K562 (cell line): Measurements from ENCODE around the gene SPEM1. TPM values are rescaled to one million over a fixed set of nuclear protein-coding genes. Genes with fewer than 3 reads are reported as not detected.

Experiments
- ASH1L ChIP-seq: fragments of 450-650 bp; IDR thresholded peaks from 2 replicates; pipeline ENCODE4 v1.6.1; 2018; ENCODE audit warnings: borderline replicate concordance, mild to moderate bottlenecking, low read depth; ENCODE audit not compliant: partially characterized antibody
- ATF1 ChIP-seq, 2 experiments: fragments of 450-650 bp in 1 of 2; IDR thresholded peaks; 2 replicates each; pipeline ENCODE4 v1.6.1; 2016; ENCODE audit warnings: missing compliant biosample characterization in 1 of 2, missing genetic modification characterization in 1 of 2
- CBX5 ChIP-seq: IDR thresholded peaks from 2 replicates; pipeline ENCODE4 v1.6.1; 2014; ENCODE audit warnings: low read depth, borderline replicate concordance
- COPS2 ChIP-seq: fragments of 450-650 bp; conservative IDR thresholded peaks from 2 replicates; pipeline ENCODE4 v1.6.1; 2016; ENCODE audit warnings: mild to moderate bottlenecking, moderate library complexity
- CREM ChIP-seq: IDR thresholded peaks from 2 replicates; pipeline ENCODE4 v1.6.1; 2014; ENCODE audit warnings: antibody characterized with exemption, low read depth
- CXXC5 ChIP-seq: fragments of 250-450 bp; sonication (Bioruptor Pico); IDR thresholded peaks from 2 replicates; pipeline ENCODE4 v1.8.0; 2022; ENCODE audit warnings: inconsistent platforms, mild to moderate bottlenecking, moderate library complexity
- MBD2 ChIP-seq: sonication (generic); IDR thresholded peaks from 2 replicates; pipeline ENCODE4 v1.6.1; 2016; ENCODE audit warnings: low read depth, borderline replicate concordance
- MTA3 ChIP-seq: fragments of 450-650 bp; formaldehyde crosslinking; IDR thresholded peaks from 2 replicates; pipeline ENCODE4 v1.6.1; 2017; ENCODE audit warnings: mild to moderate bottlenecking, borderline replicate concordance
- POLR2AphosphoS5 ChIP-seq: IDR thresholded peaks from 2 replicates; pipeline ENCODE4 v1.6.1; 2011; ENCODE audit warnings: mild to moderate bottlenecking, low read depth, low read length, moderate library complexity; ENCODE audit not compliant: control insufficient read depth, insufficient read depth
- SIN3B ChIP-seq: fragments of 450-650 bp; IDR thresholded peaks from 2 replicates; pipeline ENCODE4 v1.6.1; 2017; ENCODE audit warnings: low read depth, mild to moderate bottlenecking, moderate library complexity
- SMARCA5 ChIP-seq: fragments of 450-650 bp; IDR thresholded peaks from 2 replicates; pipeline ENCODE4 v1.6.1; 2016
- SP1 ChIP-seq: sonication (generic); formaldehyde crosslinking; IDR thresholded peaks from 2 replicates; pipeline ENCODE4 v1.8.1; 2022; ENCODE audit warnings: mild to moderate bottlenecking, missing genetic modification reagents
- TAF9B ChIP-seq: fragments of 450-650 bp; IDR thresholded peaks from 2 replicates; pipeline ENCODE4 v1.6.1; 2018; ENCODE audit warnings: mild to moderate bottlenecking; ENCODE audit not compliant: partially characterized antibody
- ZNF175 ChIP-seq: fragments of 200-800 bp; sonication (Bioruptor generic); IDR thresholded peaks from 2 replicates; pipeline ENCODE4 v1.6.1; 2016; ENCODE audit warnings: low read depth, mild to moderate bottlenecking, missing genetic modification characterization, missing compliant biosample characterization
- polyA plus RNA-seq, 8 experiments: library from polyadenylated mRNA; depleted of rRNA in 4 of 8; stranded (reverse) in 5 of 8; unstranded in 3 of 8; fragments of >200 nt; fragmentation: Nextera tagmentation in 2 of 8; fragmentation: Illumina TruSeq in 1 of 8; extraction: Ambion mirVana in 2 of 8; extraction: Trizol in 1 of 8; gene quantifications; 2 replicates each; pipeline versions ENCODE4 v1.2.1 to v1.2.3, GENCODE V29; 2011 to 2014; ENCODE audit warnings: inconsistent platforms in 1 of 8, missing spikeins in 1 of 8
- total RNA-seq, 7 experiments: library from RNA; depleted of rRNA in 6 of 7; stranded (reverse); fragments of >200 nt in 6 of 7; fragmentation: Illumina TruSeq in 2 of 7; extraction: Trizol in 2 of 7; gene quantifications; 2 replicates each; pipeline versions ENCODE4 v1.2.1 to v1.2.3, GENCODE V29; 2011 to 2021; ENCODE audit warnings: low replicate concordance in 1 of 7
- TF ChIP-seq, protein P1 (sequence below): sonication (generic); formaldehyde crosslinking; IDR thresholded peaks from 2 replicates; pipeline ENCODE4 v1.8.0; 2023; ENCODE audit warnings: mild to moderate bottlenecking, missing genetic modification reagents
- TF ChIP-seq, protein P2 (sequence below): fragments of 450-650 bp; IDR thresholded peaks from 2 replicates; pipeline ENCODE4 v1.6.1; 2016; ENCODE audit warnings: borderline replicate concordance
- TF ChIP-seq, protein P3 (sequence below): fragments of 250-450 bp; sonication (Bioruptor Pico); IDR thresholded peaks from 2 replicates; pipeline ENCODE4 v1.5.0; 2020; ENCODE audit warnings: mild to moderate bottlenecking, borderline replicate concordance
- TF ChIP-seq, protein P4 (sequence below): fragments of 450-650 bp; IDR thresholded peaks from 2 replicates; pipeline ENCODE4 v1.6.1; 2018; ENCODE audit warnings: mild to moderate bottlenecking, low read depth; ENCODE audit not compliant: partially characterized antibody

The SPEM1 gene
- total and polyA plus RNA-seq, 9 of the 15 experiments (the other 6 are each of a cell fraction or from before 2014, with no cell fraction given): not detected

DNA sequence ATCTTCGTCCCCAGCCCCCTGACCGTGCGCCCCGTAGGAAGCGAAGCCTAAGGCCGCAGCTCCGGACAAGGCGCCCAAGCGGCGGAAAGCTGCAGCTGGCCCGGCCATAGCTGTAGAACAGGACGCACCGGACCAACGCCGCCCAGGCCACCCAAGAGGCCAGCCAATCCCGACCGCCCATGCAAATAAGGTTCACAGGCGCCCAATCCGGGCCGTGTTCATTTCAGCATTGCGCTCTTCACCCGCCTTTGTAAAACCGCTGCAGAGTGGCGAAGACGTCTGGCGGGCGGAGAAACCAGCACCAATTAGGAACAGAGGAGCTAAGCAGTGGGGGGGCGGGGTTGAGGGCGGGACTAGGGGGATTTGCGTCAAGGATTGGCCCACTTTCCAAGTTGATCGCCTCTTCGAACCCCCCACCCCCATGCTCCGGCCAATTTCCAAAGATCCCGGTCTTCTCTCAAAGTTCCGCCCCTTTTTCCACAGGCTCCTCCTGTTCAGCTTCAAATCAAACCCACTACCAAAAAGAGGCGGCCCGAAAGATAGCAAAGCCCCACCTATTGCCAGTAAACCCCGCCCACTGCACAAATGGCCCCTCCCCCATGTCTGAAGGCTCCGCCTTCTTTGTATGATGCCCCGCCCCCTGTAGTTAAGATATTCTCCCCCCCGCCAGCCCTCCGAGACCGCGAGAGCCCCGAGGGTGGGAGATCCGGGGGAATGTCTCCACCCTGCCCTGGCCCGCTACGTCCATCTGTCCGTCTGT lies 16.0 kb upstream of the SPEM1 start, which contains the start of gene TMEM256 (continued):
- TF ChIP-seq, protein P1, sequence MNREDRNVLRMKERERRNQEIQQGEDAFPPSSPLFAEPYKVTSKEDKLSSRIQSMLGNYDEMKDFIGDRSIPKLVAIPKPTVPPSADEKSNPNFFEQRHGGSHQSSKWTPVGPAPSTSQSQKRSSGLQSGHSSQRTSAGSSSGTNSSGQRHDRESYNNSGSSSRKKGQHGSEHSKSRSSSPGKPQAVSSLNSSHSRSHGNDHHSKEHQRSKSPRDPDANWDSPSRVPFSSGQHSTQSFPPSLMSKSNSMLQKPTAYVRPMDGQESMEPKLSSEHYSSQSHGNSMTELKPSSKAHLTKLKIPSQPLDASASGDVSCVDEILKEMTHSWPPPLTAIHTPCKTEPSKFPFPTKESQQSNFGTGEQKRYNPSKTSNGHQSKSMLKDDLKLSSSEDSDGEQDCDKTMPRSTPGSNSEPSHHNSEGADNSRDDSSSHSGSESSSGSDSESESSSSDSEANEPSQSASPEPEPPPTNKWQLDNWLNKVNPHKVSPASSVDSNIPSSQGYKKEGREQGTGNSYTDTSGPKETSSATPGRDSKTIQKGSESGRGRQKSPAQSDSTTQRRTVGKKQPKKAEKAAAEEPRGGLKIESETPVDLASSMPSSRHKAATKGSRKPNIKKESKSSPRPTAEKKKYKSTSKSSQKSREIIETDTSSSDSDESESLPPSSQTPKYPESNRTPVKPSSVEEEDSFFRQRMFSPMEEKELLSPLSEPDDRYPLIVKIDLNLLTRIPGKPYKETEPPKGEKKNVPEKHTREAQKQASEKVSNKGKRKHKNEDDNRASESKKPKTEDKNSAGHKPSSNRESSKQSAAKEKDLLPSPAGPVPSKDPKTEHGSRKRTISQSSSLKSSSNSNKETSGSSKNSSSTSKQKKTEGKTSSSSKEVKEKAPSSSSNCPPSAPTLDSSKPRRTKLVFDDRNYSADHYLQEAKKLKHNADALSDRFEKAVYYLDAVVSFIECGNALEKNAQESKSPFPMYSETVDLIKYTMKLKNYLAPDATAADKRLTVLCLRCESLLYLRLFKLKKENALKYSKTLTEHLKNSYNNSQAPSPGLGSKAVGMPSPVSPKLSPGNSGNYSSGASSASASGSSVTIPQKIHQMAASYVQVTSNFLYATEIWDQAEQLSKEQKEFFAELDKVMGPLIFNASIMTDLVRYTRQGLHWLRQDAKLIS (CRISPR knock-in tag): peak; percentile 36; the same call in 1 of the 2 replicates
- TF ChIP-seq POLR2AphosphoS5 (peak; percentile 49; the same call in 1 of the 2 replicates), SMARCA5 (no peak), CXXC5 (peak; percentile 79), ATF1 (CRISPR knock-in tag; IDR thresholded peaks at IDR 0.05) (no peak), ATF1 (tag; IDR thresholded peaks at IDR 0.05) (peak; percentile 64), MTA3 (0 out of 2 replicates have a peak, but pooled peaks have one; percentile 48), TAF9B (peak; percentile 54), SP1 (peak; percentile 51; the same call in 1 of the 2 replicates), COPS2 (no peak), CBX5 (no peak), ASH1L (peak; percentile 78), ZNF175 (CRISPR knock-in tag) (no peak), SIN3B (peak; percentile 87), MBD2 (peak; percentile 89), CREM (0 out of 2 replicates have a peak, but pooled peaks have one; percentile 44)
- TF ChIP-seq, protein P2, sequence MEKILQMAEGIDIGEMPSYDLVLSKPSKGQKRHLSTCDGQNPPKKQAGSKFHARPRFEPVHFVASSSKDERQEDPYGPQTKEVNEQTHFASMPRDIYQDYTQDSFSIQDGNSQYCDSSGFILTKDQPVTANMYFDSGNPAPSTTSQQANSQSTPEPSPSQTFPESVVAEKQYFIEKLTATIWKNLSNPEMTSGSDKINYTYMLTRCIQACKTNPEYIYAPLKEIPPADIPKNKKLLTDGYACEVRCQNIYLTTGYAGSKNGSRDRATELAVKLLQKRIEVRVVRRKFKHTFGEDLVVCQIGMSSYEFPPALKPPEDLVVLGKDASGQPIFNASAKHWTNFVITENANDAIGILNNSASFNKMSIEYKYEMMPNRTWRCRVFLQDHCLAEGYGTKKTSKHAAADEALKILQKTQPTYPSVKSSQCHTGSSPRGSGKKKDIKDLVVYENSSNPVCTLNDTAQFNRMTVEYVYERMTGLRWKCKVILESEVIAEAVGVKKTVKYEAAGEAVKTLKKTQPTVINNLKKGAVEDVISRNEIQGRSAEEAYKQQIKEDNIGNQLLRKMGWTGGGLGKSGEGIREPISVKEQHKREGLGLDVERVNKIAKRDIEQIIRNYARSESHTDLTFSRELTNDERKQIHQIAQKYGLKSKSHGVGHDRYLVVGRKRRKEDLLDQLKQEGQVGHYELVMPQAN: peak; percentile 72; the same call in 1 of the 2 replicates
- TF ChIP-seq, protein P3, sequence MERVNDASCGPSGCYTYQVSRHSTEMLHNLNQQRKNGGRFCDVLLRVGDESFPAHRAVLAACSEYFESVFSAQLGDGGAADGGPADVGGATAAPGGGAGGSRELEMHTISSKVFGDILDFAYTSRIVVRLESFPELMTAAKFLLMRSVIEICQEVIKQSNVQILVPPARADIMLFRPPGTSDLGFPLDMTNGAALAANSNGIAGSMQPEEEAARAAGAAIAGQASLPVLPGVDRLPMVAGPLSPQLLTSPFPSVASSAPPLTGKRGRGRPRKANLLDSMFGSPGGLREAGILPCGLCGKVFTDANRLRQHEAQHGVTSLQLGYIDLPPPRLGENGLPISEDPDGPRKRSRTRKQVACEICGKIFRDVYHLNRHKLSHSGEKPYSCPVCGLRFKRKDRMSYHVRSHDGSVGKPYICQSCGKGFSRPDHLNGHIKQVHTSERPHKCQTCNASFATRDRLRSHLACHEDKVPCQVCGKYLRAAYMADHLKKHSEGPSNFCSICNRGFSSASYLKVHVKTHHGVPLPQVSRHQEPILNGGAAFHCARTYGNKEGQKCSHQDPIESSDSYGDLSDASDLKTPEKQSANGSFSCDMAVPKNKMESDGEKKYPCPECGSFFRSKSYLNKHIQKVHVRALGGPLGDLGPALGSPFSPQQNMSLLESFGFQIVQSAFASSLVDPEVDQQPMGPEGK (CRISPR knock-in tag): no peak
- TF ChIP-seq, protein P4, sequence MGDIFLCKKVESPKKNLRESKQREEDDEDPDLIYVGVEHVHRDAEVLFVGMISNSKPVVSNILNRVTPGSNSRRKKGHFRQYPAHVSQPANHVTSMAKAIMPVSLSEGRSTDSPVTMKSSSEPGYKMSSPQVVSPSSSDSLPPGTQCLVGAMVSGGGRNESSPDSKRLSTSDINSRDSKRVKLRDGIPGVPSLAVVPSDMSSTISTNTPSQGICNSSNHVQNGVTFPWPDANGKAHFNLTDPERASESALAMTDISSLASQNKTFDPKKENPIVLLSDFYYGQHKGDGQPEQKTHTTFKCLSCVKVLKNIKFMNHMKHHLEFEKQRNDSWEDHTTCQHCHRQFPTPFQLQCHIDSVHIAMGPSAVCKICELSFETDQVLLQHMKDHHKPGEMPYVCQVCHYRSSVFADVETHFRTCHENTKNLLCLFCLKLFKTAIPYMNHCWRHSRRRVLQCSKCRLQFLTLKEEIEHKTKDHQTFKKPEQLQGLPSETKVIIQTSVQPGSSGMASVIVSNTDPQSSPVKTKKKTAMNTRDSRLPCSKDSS: no peak
